GM18867 (cell line): ENCODE data around the gene EREG.
"Not testable (repeated sequence)": the region's sequence is repeated elsewhere in the genome, so short reads cannot be mapped to it uniquely, and the experiment has no call there.

Source experiments
- ATAC-seq: cut with Tn5 transposase; IDR thresholded peaks from one replicate; pipeline ENCODE4 v1.9.1; 2021; ENCODE audit warnings: mild to moderate bottlenecking, moderate library complexity; ENCODE audit not compliant: unreplicated experiment

EREG gene

DNA sequence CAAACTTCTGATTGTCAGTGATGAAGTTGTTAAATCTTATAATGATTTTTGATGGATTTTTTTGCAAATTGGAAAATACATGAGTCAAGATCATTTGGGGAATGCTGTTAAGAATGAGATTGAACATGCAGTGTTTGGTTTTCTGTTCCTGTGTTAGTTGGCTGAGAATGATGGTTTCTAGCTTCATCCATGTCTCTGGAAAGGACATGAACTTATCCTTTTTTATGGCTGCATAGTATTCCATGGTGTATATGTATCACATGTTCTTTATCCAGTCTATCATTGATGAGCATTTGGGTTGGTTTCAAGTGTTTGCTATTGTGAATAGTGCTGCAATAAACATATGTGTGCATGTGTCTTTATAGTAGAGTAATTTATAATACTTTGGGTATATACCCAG is 24.5 kb upstream of the EREG start:
- not testable (repeated sequence) for ATAC-seq

DNA sequence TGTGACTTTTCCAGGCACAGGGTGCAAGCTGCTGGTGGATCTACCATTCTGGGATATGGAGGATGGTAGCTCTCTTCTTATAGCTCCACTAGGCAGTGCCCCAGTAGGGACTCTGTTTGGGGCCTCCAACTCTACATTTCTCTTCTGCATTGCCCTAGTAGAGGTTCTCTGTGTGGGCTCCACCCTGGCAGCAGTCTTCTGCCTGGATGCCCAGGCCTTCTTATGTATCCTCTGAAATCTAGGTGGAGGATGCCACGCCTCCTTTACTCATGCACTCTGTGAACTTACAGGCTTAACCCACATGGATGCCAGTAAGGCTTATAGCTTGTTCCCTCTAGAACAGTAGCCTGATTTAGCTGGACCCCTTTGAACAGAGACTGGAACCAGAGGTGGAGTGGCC is 20.9 kb upstream of the EREG start:
- no peak for ATAC-seq

GRCh38 chr4:74353858-74354257 is 11.1 kb upstream of the EREG start:
- no peak for ATAC-seq

DNA sequence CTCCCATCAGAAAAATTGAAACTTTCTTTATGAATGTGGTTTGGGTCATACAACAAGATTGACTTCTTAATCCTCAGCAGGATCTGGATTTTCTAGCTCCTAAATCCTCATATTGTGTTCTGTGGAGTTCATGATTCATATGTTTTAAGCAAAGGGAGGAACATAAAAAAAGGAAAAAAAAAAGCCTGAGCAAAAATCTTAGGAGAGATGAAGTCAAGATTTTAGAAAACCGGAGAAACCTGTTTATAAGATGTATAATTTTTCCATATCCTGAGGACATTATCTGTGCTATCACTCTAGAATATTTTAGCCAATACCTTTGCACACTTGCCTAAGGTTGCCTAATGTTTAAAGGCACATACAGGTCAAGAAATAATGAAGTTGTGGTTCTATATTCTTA is 7.0 kb upstream of the EREG start:
- no peak for ATAC-seq

- no peak for ATAC-seq
Observed at GRCh38 chr4:74361671-74362070, 3.3 kb upstream of the EREG start.

GRCh38 chr4:74362347-74362746 is 2.6 kb upstream of the EREG start:
- no peak for ATAC-seq

- no peak for ATAC-seq
Observed at GRCh38 chr4:74364256-74364651, 691 bp upstream of the EREG start.

- ATAC-seq = no peak
Observed at GRCh38 chr4:74365761-74366160, 816 bp downstream of the EREG start.

GRCh38 chr4:74366367-74366911 is 1.5 kb downstream of the EREG start:
- ATAC-seq = peak; percentile 75

DNA sequence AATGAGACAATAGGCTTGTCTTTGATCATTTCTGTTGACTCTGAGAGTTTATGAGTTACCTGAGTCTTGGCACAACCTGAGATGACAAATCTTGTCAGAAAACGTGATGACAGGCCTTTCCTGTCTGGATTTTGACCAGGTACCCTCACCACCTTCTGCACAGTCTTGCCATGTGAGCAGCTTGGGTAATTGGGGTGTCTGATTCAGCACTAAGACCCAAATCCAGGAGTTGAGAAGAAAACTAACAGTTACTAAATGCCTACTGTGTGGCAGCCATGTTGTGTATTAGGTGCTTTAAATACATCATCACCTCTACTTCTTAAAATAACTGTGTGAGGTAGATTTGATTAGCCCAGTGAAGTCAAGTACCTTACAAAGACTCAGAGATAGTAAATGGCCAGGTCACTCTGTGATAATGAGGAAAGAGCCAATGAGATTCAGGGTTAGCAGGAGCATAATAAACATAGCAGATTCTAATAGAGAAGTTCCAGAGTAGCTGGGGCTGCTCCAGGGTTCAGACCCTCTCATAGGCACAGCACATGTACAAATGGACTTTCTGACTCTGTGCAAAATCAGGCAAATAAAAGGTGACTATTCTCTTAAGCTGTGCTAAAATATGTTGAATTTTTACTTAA is 2.8 kb downstream of the EREG start:
- no peak for ATAC-seq

DNA sequence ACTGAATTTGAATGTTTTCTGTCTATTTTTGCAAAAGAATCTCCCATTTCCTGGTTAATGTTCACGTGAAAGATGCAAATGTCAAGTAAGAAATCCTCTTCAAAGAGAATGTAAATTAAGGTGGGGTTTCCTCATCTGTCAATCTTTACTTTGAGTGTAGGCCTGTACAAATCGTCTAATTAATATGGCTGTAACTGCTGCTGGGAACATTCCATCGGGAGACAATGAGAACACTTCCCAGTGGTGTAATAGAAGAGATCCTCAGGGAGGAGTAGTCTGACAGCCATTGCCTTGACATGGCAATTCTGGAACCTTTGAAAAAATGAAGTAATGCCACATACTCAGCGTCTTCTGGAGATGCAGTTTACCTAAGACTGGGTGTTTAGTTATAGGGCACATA is 3.7 kb downstream of the EREG start:
- no peak for ATAC-seq

- no peak for ATAC-seq
Observed at GRCh38 chr4:74369855-74370254, 4.9 kb downstream of the EREG start.

- ATAC-seq = peak; percentile 78
Observed at GRCh38 chr4:74370912-74371311, 6.0 kb downstream of the EREG start.

DNA sequence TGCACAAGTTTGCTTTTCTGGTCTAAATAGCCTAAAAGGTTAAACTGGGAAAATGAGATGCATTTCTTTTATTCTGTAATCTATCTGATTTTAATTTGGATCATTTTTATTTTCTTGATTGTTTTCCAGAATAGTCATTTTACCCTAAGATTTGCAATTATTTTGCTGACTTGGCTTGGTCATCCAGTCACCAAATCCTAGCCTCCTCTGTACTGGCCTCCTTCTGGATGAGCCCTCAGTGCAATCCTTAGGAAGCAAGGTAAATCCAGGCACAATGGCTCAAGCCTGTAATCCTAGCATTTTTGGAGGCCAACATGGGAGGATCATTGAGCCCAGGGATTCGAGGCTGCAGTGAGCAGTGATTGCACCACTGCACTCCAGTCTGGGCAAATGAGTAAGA is 9.2 kb downstream of the EREG start:
- ATAC-seq = no peak

- no peak for ATAC-seq
Observed at GRCh38 chr4:74374561-74375327, 9.8 kb downstream of the EREG start.

DNA sequence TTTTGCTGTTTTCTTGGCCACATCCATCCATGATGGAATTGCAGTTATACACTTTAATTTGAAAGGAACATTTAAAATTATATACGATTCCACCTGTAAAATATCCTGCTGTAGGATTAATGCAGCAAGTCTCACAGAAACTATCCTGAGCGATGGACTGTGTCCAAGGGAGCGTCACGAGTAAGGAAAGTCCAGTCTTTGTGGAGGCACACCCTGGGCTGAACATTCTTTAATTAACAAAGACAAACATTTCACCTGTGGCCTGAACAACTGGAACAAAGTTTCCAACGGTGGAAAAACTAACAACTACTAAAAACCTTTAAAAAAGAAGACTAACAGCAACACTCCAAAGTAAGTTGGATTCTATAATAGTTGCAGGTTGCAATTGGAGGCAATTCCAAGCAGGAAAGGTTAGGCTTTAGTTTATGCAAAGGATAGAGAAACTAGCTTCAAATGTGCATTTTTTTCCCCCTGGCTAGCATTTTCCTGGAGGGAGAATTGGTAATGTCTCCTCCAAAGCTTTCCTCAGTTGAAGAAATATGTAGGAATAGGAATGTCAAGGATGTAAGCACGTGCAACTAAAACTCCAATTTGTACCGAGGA is 11.0 kb downstream of the EREG start:
- no peak for ATAC-seq

DNA sequence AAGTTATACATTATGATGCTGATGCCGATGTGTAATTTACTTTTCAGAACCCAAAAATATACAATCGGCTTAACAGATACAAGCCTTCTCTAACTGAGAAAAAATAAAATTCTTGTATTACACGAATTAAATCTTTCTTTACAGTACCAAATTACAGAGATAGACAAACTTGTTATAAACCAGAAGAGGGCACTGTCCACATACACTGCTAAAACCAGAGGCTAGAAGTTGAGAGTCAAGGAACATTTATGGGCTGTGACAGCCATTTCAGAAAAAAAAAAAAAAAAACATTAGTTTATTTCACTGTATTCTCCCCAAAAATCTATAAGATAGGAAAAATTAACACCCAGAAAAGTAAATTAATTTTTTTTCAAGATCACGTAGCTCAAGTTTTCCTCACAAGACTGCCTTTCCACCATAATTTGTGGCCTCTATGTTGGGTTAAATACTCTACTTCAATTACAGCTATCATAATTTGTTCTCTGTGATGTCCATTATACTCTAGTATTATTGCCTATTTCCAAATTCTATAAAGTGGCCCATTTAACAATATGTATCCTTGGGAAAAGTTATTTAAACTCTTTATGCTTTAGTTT is 12.0 kb downstream of the EREG start:
- peak; percentile 89 for ATAC-seq

DNA sequence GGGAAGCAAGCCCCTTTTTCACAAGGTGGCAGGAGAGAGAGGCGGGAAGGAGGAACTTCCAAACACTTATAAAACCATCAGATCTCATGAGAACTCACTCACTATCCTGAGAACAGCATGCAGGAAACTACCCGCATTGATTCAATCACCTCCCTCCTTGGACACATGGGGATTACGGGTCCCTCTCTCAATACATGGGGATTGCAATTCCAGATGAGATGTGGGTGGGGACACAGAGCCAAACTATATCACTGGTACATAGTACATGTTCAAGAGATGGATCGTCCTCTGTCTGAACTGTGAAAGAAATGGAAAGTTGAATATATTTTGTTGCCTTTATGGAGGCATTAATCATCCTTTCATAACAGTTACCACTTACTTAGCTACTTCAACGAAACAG is 12.8 kb downstream of the EREG start:
- ATAC-seq = no peak

DNA sequence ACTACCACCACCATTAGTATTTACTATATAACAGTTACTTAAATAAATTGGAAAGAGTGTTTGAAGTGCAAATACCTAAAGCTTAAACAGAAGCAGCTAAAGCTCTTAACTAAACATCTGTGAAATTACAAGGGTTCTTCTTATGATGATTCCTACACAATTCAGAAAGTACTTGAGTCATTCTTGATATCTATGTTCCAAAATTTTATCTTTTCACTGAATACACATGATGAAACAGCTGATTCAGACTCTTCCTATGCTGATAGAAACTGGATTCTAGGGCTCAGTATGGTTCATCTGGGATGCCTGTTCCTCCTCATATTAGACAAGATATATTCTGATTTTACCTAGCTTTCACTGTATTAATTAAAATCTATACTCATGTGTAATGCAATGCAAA is 13.6 kb downstream of the EREG start:
- ATAC-seq = no peak

GRCh38 chr4:74379912-74380311 is 15.0 kb downstream of the EREG start:
- no peak for ATAC-seq

GRCh38 chr4:74385386-74385785 is 20.4 kb downstream of the EREG start:
- ATAC-seq = no peak

GRCh38 chr4:74386159-74386558 is 21.2 kb downstream of the EREG start:
- ATAC-seq = no peak
